Middle frontal gyrus (tissue), 1 donor: ENCODE results near the gene SOX21.
"Not testable (repeated sequence)": the region's sequence is repeated elsewhere in the genome, so short reads cannot be mapped to it uniquely, and the experiment has no call there.

Experiments
- DNase-seq: peaks from one replicate; pipeline ENCODE4 v3.0.0-alpha.2; 2015; ENCODE audit warnings: low spot score; ENCODE audit errors: extremely low spot score

SOX21 gene

DNA sequence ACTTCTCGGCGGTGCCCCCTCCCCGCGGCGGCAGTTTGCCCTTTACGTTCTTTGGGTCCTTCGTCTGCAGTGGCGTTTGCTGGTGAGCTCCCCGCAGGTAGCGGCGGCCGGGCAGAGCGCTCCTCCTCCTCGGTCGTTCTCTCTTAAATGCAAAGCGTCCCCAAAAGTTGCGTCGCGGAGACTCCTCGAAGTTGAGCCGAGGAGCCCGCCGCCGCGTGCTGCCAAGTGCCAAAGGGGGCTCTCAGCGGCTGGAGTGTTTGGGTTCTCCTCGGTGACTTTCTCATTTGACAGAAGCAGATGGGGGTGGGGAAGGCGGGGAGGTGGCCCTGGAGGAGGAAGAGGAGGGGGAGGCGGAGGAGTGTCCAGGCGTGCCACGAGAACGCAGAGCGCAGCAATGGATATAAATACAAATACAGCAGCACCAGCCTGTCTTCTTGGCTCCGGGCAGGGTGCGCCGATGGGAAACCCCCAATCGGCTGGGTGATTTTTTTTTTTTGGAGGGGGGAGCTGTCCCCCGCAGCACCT, at the start of gene SOX21:
Gene SOX21 (minus strand): TSS at position 259 of the 525 bp plus-strand sequence. CDS start 496 bp downstream, outside the sequence.
- DNase-seq, result no peak

DNA sequence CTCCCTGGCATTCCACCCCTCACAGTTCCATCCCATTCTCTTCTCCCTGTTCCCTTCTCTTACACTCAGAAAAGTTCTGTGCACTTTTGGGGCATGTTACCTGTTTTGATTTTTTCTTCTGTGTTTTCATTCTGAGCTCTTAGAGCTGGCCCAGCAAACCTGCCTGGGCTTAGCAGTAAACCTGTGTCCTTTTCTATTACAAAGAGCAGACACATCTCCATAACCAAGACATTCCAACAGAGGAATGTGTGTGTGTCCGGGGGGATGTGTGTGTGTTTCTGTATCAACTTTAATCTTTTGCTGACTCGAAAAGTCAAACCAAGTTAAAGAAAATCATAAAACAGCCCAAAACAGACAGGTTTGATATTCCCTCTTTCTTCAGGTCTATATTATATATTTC, 49.1 kb upstream of the SOX21 start:
- DNase-seq, result no peak

- DNase-seq, result no peak
Observed at GRCh38 chr13:94759120-94759728, 46.9 kb upstream of the SOX21 start.

- DNase-seq, result no peak
Observed at GRCh38 chr13:94758436-94758960, 46.2 kb upstream of the SOX21 start.

DNA sequence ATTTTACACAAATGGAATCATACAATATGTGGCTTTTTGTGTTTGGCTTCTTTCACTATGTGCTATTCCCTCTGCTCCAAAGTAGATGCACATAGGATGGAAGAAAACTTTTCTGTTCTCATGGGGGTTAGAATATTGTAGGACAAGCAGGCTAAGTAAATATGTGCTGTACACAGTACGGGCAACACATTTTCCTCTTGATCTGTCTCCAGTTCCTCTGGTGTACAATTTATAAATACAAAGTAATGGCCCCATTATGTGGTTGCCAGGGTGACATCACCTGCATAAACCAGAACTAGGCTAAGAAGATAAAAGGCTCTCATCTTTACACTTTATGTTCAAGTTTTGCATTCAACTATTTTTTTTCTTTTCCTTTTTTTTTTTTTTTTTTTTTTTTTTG, 41.0 kb upstream of the SOX21 start:
- no peak for DNase-seq

DNA sequence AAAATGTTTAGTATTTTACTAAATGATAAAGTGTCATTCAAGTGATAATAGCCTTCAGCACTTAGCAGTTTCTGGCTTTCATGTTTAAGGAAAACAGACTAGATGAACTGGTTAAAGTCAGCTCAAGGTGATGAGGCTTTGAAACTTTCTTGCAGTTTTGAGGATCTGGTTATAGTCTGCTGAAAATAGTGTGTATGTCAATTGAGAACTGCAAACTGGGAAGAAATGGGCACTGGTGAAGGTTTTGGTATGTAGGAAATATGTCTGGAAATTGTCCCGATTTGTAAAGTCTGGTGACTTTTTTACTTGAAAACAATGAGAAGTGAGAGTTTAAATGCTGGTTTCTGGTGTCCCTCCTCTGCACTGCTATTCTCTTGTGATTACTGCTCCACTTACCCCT, 36.8 kb upstream of the SOX21 start:
- no peak for DNase-seq

GRCh38 chr13:94739235-94739634, 26.9 kb upstream of the SOX21 start:
- no peak for DNase-seq

DNA sequence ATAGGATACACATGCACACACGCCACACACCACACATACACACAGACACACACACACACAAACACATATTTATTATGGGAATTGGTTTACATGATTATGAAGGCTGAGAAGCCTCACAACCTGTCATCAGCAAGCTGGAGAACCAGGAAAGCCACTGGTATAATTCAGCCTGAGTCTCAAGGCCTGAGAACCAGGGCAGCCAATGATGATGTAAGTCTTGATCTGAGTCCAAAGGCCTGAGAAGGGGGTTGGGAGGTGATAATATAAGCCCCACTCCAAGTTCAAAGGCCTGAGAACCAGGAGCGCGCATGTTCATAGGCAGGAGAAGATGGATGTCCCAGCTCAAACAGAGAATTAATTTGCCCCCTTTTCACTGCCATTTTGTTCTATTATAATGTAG, 18.7 kb upstream of the SOX21 start:
- DNase-seq, result no peak

DNA sequence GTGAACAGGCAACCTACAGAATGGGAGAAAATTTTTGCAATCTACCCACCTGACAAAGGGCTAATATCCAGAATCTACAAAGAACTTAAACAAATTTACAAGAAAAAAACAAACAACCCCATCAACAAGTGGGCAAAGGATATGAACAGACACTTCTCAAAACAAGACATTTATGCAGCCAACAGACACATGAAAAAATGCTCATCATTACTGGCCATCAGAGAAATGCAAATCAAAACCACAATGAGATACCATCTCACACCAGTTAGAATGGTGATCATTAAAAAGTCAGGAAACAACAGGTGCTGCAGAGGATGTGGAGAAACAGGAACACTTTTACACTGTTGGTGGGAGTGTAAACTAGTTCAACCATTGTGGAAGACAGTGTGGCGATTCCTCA, 17.6 kb upstream of the SOX21 start:
- DNase-seq, result not testable (repeated sequence)

DNA sequence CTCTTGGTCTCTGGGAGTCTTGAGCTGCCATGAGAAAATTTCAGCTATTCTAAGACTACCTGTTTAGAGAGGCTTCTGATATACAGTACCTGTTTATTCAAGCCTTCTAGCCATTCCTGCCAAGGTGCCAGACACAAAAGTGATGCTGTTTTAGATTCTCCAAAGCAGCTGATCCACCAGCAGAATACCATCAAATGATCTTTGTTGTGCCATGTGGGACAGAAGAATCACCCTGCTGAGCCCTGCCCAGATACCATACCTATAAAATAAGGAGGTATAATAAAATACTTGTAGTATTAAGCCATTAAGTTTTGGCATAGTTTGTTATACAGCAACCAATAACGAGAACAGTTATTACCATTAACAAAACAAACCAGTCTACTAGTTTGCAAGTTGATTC, 14.1 kb upstream of the SOX21 start:
- no peak for DNase-seq

DNA sequence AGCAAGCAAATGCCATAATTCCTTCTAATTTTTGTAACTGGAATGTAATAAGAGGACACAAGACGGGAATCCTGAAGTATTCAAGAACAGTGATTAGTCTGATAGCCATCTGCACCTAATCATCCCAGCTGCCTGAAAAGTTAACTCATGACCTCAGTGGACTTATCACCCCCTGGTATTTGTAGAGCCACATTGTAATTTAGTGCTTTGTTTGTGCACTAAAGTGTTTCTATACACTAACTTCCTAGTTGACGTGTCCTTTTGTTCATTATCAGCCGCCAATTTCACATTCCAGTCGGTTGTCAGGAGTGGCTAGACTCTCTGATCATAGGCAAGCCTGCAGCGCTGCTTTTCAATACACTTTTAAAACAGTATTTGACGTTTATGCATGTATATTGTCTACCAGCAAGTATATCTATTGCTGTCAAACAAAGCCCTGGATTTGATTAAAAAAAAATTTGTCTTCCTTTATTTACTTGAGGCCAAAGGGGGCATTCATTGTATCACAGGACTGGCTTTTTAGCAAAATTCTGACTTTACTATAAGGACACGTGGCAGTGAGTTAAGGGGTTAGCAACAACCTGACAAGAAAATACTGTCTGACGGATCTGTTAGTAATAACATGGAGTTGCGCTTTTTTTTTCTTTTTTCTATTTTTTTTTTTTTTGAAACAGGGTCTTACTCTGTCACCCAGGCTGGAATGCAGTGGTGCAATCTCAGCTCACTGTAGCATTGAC, 10.4 kb upstream of the SOX21 start:
- DNase-seq, result no peak

DNA sequence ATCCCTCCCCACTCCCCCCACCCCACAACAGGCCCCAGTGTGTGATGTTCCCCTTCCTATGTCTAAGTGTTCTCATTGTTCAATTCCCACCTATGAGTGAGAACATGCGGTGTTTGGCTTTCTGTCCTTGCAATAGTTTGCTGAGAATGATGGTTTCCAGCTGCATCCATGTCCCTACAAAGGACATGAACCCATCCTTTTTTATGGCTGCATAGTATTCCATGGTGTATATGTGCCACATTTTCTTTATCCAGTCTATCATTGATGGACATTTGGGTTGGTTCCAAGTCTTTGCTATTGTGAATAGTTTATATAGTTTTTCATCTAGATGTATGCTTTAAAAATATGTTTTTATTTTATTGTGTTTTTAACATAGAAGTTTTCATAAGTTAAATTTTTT, 6.4 kb upstream of the SOX21 start:
- DNase-seq, result not testable (repeated sequence)

- no peak for DNase-seq
Observed at GRCh38 chr13:94717916-94718315, 5.6 kb upstream of the SOX21 start.

GRCh38 chr13:94716016-94716415, 3.7 kb upstream of the SOX21 start:
- no peak for DNase-seq

GRCh38 chr13:94713561-94714182, 1.3 kb upstream of the SOX21 start:
- no peak for DNase-seq

DNA sequence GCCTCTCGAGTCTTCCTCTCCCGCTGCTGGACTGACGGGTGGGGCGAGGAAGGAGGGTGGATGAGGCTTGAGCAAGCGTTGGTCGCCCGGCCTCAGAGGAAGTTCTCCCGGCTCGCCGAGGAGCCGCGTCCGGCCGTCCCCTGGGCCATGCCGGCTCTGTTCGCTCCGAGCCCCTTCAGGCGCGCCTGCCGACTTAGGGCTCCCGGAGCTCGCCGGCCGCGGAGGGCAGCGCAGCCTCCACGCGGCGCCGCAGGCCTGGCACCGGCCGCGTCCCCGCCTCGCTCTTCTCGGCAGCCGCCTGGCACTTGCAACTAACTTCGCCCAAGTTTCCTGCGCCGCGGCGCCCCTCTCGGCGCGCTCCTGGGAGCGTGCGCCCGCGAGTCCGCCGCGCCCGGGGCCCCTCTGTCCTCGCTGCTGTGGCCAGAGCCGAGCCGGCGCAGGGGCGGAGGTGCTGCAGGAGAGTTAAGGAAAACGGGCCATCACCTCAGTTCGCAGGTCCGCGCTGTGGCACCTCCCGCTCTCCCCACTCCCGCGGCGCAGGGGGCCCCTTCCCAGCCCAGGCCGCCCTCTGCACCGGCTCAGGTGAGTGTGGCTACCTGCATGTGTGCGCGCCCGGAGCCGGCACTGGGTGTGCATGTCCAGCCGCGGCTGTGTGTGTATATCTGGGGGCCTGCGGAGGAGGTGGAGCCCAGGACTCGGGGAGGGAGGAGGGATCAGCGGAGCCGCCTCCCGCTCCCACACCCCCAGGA, 641 bp upstream of the SOX21 start:
- no peak for DNase-seq

- no peak for DNase-seq
Observed at GRCh38 chr13:94711561-94712286, 621 bp downstream of the SOX21 start.

- DNase-seq, result no peak
Observed at GRCh38 chr13:94710881-94711560, 1.3 kb downstream of the SOX21 start.

GRCh38 chr13:94710065-94710781, 2.1 kb downstream of the SOX21 start:
- DNase-seq, result no peak
